Uterus (tissue), 2 donors: Measurements from ENCODE around the gene CWC27.

Experiments
- CTCF ChIP-seq, 4 experiments: fragments of 200-600 bp in 2 of 4; fragments of 450-650 bp in 2 of 4; sonication (generic) in 2 of 4; IDR thresholded peaks; one replicate each; pipeline ENCODE4 v1.5.1; 2016 to 2019; ENCODE audit warnings: antibody characterized with exemption in 4 of 4, mild to moderate bottlenecking in 2 of 4, moderate library complexity in 1 of 4
- POLR2A ChIP-seq, 2 donors: fragments of 450-650 bp; IDR thresholded peaks; one replicate each; pipeline ENCODE4 v1.6.1; 2016; ENCODE audit warnings: antibody characterized with exemption in 2 of 2, mild to moderate bottlenecking in 1 of 2, moderate library complexity in 1 of 2

GRCh38 chr5:64899838-64900237 lies 131.1 kb downstream of the CWC27 start:
- TF ChIP-seq CTCF (IDR thresholded peaks at IDR 0.05) (no peak), POLR2A (IDR thresholded peaks at IDR 0.05) (no peak)
